ENCODE results near the gene FGFR2.
A peak's percentile ranks its signal among the peaks of the same experiment; 100 is the strongest.

Gene FGFR2

DNA sequence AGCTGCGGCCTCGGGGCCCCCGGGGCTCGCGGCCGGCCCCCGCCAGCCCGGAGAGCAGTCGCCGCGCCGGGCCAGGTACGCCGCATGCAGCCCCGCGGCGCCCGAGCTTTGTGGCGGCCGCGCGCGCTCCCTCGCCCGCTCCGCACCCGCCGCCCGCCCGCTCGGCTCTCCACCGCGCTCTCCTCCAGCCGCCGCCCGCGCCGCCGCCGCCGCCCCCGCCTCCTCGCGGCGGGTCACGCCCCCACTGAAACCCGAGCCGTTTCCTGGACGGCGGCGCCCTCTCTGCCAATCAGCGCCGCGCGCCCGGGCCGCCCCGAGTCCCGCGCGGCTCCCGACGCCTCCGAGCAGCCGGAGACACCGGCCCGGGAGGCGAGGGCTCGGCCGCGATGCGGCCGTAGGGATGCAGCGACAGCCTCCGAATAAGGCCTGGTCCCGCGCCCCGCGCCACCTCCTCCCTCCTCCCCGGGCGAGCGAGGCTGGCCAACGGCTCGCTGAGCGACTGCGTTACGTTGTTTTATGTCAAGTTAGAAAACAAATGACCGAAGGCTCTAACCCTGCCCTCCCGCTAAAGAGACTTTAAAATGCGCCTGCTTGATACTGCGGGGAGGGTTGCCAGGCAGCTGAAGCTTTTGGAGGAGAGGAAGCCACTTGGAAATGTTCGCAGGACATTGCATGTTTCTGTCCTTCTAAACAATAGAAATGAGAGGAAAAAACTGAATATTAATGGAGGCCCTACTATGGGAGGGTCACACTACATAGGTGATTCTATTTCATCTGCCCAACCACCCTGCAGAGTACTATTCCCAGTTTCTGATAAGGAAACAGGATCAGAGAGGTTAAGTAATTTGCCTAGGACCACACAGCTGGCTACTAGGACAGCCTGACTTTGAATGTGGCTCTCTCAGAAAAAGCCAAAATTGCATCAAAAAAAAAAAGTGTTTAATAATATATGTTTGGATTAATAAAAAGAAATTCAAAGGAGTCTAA lies at the start of gene FGFR2:
TSS of gene FGFR2 (minus strand) at position 182 of the 987 bp plus-strand sequence. CDS start 4,627 bp downstream, outside the sequence.
- peak; percentile 89 for DNase-seq

DNA sequence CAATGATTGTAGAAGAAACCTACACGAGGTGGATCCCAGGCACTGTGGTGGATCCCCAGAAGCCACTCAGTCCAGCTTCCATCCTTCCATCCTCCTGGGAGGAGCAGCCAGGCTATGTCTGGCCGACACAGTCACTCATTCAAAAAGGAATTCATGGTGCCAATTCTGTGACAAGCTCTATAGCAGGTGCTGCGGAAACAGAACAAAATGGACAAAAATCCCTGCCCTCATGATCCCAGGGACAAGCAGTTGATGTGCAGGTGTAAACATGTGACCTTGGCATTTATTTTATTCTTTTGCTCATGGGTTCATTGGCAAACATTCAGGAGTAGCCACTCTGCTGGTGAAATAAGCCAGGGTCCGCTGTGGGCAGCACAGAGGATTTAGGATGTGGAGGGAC lies 49.2 kb upstream of the FGFR2 start:
- DNase-seq = no peak

DNA sequence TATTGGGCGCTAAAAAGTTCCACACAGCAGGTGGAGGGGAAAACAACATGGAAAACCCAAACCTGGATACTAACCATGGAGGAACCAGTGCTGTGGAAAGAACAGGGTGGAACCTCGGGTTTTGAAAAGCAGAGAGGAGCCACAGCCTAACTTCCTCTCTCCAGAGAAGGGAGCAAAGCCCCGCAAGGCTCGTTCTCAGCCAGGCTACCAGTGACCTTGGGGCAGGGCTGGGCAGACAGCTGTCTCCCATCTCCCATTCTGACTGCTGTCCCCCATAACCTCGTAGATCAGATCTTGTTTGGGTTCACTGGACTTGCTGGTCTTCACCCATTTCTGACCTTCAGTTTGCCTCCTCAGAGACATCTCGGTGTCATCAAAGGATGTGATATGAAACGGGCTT lies 47.5 kb upstream of the FGFR2 start:
- no peak for DNase-seq

- no peak for DNase-seq
Measured at GRCh38 chr10:121644501-121644900, 46.3 kb upstream of the FGFR2 start.

- no peak for DNase-seq
Measured at GRCh38 chr10:121640266-121640665, 42.0 kb upstream of the FGFR2 start.

GRCh38 chr10:121639416-121639815 lies 41.2 kb upstream of the FGFR2 start:
- DNase-seq = no peak

GRCh38 chr10:121637437-121637836 lies 39.2 kb upstream of the FGFR2 start:
- no peak for DNase-seq

DNA sequence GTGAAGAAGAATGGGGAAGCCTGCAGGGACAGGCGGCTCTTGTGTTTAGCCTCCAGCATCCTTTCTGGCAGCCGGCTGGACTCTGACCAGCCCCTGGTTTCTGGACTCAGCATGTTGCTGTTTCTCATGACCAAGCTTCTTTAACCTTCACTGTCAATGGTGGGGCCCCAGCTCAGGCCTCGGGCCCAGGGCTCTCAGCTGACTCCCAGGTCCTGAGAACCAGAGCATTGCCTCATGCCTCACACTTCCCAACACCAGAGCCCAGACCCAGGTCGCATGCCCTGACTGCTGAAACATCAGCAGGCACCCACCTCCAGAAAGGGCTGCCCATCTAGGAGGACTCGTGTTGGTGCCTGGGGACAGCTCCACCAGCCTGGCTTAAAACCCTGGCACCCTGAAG lies 34.8 kb upstream of the FGFR2 start:
- no peak for DNase-seq

DNA sequence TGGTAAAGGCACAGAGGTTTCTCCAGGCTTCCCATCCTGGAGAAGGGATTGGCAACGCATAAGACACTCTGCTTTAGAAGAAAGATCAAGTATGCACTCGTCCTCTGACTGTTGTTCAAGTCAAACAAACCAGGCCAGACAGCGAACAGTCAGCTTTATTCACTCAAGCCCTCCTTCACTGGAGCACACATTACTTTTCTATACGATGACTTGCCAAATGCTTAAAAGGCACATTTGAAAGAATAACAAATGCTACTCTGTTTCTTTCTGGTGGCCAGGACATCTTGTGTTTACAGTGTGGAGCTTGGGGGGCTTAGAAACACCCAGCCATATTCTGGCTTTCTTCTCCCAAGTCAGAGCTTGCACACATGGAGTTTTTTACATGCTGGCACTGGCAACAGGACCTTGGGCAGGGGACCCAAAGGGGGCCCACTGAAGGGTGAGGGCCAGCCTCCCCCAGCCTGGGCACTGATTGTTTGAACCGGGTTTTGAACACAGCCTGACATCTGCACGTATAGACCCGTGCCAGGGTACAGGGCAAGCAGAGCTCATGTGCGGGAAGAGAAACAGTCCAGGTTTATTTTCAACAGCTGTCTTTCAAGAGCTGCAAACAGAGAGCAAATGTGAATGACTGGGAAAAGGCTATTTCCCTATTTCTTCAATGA lies 33.3 kb upstream of the FGFR2 start:
- DNase-seq = no peak

DNA sequence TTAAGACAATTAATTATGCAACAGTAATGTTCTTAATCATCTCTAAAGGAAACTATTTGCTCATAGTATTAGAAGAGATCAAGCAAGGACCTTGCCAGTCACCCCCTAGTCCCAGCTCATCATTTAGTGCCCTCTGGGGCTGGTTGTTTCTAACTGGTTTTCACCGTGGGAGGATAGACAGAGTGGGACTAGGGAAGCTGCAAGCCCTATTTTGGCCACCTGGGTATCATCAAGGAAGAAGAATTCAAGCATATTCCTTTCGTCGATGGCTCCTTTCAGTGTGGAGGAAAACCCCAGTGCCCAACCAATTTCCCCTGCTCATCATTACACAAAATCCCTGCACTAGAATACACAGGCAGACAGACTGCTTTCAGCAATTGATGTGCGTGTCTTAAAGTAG lies 30.6 kb upstream of the FGFR2 start:
- DNase-seq = no peak

- no peak for DNase-seq
Measured at GRCh38 chr10:121627876-121628581, 29.8 kb upstream of the FGFR2 start.

GRCh38 chr10:121624836-121625486 lies 26.7 kb upstream of the FGFR2 start:
- no peak for DNase-seq

GRCh38 chr10:121618906-121619305 lies 20.7 kb upstream of the FGFR2 start:
- DNase-seq = no peak

GRCh38 chr10:121617176-121617575 lies 18.9 kb upstream of the FGFR2 start:
- no peak for DNase-seq

GRCh38 chr10:121616291-121616690 lies 18.0 kb upstream of the FGFR2 start:
- DNase-seq = no peak

- peak; percentile 48 for DNase-seq
Measured at GRCh38 chr10:121615836-121616235, 17.6 kb upstream of the FGFR2 start.

DNA sequence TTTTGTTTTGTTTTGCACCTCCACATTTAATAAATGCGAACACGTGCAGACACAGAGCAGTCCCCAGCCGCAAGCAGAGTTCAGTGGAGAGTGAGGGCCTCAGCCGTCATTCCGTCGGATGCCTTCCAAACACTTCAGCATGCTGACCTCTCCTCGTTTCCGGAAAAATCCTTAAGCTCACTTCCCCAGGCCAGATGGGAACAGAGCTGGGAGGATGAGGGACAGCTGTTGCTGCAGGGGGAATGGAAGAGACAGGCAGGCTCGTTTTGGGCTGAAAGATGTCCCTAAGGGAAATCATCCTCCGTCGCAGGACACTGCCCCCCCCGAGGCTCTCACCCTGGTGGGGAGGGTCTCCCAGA lies 17.2 kb upstream of the FGFR2 start:
- DNase-seq = peak; percentile 84

DNA sequence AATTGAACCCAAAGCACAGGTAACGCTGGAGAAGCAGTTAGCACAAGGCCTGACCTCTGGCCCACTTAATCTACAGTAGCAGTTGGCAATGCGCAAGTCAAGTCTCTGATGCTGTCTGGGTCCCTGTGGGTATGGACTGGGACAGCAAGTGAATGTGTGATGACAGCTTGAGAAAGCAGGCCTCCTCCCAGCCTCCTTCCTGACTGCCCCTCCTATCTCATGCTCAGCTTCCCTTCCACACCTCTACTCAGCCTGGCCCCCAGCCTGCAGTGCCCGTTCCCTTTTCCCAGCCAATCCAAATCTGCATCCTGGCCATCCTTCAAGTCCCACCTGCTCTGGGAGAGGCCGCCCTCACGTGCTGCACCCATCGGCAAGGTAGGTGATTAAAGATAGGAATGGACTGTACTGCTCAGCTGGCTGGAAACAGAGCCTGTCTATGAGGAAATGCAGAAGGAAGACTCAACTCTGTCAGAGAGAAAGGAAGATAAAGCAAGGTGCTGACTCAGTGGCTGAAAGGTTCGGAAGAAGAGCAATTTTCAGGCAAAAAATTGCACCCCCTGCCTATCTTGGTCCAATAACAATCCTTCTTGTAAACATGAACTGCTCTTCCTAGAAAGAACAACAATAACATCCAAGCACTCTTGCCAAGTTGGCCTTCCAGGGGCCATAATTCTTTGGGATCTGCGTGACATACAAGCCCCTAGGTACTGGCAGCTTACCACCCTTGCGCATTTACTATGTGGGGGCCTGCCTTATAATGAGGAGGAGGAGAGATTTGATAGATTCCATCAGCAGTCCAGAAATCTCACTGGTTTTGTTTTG lies 16.6 kb upstream of the FGFR2 start:
- DNase-seq = peak; percentile 44

DNA sequence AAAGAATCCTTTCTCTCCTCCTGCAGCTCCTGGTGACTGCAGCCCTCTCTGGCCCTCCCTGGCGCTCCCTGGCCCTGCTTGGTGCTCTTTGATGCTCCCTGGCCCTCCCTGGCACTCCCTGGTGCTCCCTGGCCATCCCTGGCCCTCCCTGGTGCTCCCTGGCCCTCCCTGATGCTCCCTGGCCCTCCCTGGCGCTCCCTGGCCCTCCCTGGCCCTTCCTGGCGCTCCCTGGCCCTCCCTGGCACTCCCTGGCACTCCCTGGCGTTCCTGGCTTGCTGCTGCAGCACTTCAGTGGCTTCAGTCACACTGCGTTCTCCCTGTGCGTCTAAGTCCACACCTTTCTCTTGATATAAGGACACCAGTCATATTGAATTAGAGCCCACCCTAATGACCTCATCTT lies 15.2 kb upstream of the FGFR2 start:
- no peak for DNase-seq

GRCh38 chr10:121611393-121612159 lies 13.3 kb upstream of the FGFR2 start:
- no peak for DNase-seq

DNA sequence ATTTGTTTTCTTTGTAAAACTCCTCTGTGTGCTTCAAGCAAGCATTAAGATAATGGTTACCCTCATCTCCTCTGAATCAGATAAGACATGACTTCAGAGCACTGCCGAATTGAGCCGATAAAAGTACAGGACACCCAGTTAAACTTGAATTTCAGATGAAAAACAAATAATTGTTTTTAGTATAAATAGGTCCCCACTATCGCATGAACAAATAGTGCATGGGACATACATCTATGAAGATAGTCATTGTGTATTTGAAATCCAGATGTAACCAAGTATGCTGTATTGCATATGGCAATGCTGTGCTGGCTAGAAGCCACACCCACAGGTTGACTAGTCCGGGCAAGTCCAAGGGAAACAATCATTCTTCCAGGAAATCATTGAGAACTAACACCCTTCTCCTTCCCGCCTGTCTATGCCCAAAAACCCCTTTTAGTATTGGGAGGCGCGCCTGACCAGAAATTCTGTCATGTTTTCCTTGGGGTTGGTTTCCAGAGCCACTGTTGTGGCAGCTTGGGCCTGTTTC lies 12.6 kb upstream of the FGFR2 start:
- DNase-seq = no peak

All from femur (tissue), 1 donor.